ENCODE results near the gene TINAG. TPM values are rescaled to one million over a fixed set of nuclear protein-coding genes. Genes with fewer than 3 reads are reported as not detected.
A peak's percentile ranks its signal among the peaks of the same experiment; 100 is the strongest.

Gene TINAG
- total and polyA plus RNA-seq, 2 donors (not counting 1 experiment from before 2014, with no cell fraction given), result not detected

DNA sequence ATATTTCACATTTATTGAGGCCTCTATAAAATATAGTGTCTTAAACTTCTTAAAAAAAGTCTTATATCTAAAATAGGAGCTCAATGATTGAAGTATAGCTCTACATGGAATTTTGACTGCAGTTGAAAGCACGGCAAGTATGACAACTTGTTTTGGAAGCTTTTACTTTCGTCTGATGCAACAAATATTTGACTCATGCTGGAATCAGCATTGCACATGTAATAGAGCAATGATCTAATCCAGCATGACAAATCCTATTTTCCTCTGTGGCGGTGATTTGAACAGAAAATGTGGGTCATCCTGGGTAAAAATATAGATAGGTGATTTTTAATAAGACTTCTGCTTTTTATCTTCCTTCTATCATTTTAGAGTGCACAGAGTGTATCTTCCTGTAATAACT is 111.6 kb downstream of the TINAG start:
- H3K9me3 ChIP-seq (ENCODE audit: control insufficient read depth, insufficient read depth, low read depth, low read length), result no peaks in the 10 kb centered on the region
- no peak overlapping the region for H3K27ac ChIP-seq (ENCODE audit: insufficient read depth, low read length)
- peak overlapping the region; percentile 37 for H3K4me2 ChIP-seq (ENCODE audit: extremely low read depth, insufficient read depth, low read length)
- DNase-seq (ENCODE audit: low read depth in 2 of 2), result peak; percentile 93 to 94
- no peaks in the 10 kb centered on the region for H3K79me2 ChIP-seq (ENCODE audit: control insufficient read depth, insufficient read depth, low read length)
- H3K9ac ChIP-seq (ENCODE audit: insufficient read depth, low read length), result no peak overlapping the region
- H3K36me3 ChIP-seq (ENCODE audit: control insufficient read depth, insufficient read depth, low read length), result no peaks in the 10 kb centered on the region
- no peak for TF ChIP-seq EZH2 (IDR thresholded peaks at IDR 0.05; ENCODE audit: low read length, missing control alignments)
- TF ChIP-seq, protein P1, sequence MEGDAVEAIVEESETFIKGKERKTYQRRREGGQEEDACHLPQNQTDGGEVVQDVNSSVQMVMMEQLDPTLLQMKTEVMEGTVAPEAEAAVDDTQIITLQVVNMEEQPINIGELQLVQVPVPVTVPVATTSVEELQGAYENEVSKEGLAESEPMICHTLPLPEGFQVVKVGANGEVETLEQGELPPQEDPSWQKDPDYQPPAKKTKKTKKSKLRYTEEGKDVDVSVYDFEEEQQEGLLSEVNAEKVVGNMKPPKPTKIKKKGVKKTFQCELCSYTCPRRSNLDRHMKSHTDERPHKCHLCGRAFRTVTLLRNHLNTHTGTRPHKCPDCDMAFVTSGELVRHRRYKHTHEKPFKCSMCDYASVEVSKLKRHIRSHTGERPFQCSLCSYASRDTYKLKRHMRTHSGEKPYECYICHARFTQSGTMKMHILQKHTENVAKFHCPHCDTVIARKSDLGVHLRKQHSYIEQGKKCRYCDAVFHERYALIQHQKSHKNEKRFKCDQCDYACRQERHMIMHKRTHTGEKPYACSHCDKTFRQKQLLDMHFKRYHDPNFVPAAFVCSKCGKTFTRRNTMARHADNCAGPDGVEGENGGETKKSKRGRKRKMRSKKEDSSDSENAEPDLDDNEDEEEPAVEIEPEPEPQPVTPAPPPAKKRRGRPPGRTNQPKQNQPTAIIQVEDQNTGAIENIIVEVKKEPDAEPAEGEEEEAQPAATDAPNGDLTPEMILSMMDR (conservative IDR thresholded peaks at IDR 0.05 in 1 of 2, IDR thresholded peaks at IDR 0.05 in 1 of 2; ENCODE audit: low read depth in 1 of 2, low read length in 2 of 2), result no peak
- no peaks in the 10 kb centered on the region for H3K27me3 ChIP-seq (ENCODE audit: control insufficient read depth, insufficient read depth, low read length)
- H3K4me3 ChIP-seq (replicated peaks in 1 of 4; ENCODE audit: control extremely low read depth in 1 of 4, insufficient read depth in 1 of 4, low read depth in 3 of 4, low read length in 4 of 4), result no peak overlapping the region
- peaks cover 4% of the 10 kb centered on the region for H3K4me1 ChIP-seq (ENCODE audit: control insufficient read depth, extremely low read depth, insufficient read depth, low read length)
- no peaks in the 10 kb centered on the region for H4K20me1 ChIP-seq (ENCODE audit: control insufficient read depth, extremely low read depth, insufficient read depth, low read length)
- no peak overlapping the region for H2AFZ ChIP-seq (ENCODE audit: low read length)

DNA sequence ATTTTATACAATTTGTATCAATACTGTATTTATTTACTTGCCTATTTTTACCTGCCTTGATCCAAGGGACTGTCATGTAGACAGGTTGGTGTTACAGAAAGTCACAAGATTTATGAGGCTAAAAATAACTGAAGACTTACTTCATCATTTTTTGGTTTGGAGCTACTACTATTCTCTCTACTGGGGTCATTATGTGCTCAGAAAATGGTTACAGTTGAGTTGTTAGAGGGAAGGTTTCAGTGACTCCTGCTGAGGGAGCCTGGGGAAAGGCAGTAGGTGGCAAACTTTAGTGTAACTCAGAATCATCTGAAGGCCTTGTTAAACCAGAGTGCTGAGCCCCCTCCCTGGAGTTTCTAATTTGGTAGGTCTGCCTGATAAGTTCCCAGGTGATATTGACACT is 118.8 kb downstream of the TINAG start:
- H3K79me2 ChIP-seq (ENCODE audit: control insufficient read depth, insufficient read depth, low read length), result no peaks in the 10 kb centered on the region
- H3K4me1 ChIP-seq (ENCODE audit: control insufficient read depth, extremely low read depth, insufficient read depth, low read length), result no peaks in the 10 kb centered on the region
- no peak overlapping the region for H3K9ac ChIP-seq (ENCODE audit: insufficient read depth, low read length)
- H3K36me3 ChIP-seq (ENCODE audit: control insufficient read depth, insufficient read depth, low read length), result no peaks in the 10 kb centered on the region
- H3K4me2 ChIP-seq (ENCODE audit: extremely low read depth, insufficient read depth, low read length), result no peak overlapping the region
- H2AFZ ChIP-seq (ENCODE audit: low read length), result no peak overlapping the region
- no peak overlapping the region for H3K27ac ChIP-seq (ENCODE audit: insufficient read depth, low read length)
- DNase-seq (ENCODE audit: low read depth in 2 of 2), result no peak
- no peaks in the 10 kb centered on the region for H4K20me1 ChIP-seq (ENCODE audit: control insufficient read depth, extremely low read depth, insufficient read depth, low read length)
- no peaks in the 10 kb centered on the region for H3K27me3 ChIP-seq (ENCODE audit: control insufficient read depth, insufficient read depth, low read length)
- no peaks in the 10 kb centered on the region for H3K9me3 ChIP-seq (ENCODE audit: control insufficient read depth, insufficient read depth, low read depth, low read length)
- H3K4me3 ChIP-seq (replicated peaks in 1 of 4; ENCODE audit: control extremely low read depth in 1 of 4, insufficient read depth in 1 of 4, low read depth in 3 of 4, low read length in 4 of 4), result no peak overlapping the region
- TF ChIP-seq EZH2 (IDR thresholded peaks at IDR 0.05; ENCODE audit: low read length, missing control alignments), result no peak
- TF ChIP-seq, protein P1 (conservative IDR thresholded peaks at IDR 0.05 in 1 of 2, IDR thresholded peaks at IDR 0.05 in 1 of 2; ENCODE audit: low read depth in 1 of 2, low read length in 2 of 2), result no peak

DNA sequence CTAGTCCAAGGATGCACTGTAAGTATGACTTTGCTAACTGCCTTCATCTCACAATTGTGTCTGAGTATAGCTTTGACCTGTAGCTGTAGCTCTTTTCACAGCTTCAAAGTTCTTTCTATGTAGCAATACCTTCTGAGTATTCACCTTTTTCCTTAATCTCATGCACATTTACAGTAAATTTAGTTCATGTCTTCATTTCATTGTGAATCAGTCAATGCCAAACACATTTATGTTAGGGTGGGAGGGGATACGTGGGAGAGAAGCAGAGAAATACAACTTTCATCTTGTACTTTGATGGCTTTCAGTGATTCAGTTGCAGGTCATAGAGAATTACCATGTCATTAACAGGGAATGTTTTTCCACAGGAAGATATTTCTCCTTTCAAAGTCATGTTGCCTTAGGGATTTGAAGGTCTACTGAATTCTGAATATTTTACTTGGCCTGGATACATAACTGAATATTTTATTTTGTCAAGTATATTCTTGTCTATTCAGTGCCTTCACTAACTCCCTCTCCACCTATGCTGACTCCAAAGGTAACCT is 119.2 kb downstream of the TINAG start:
- DNase-seq (ENCODE audit: low read depth in 2 of 2), result peak in 1 of 2 donors; percentile 39
- H3K79me2 ChIP-seq (ENCODE audit: control insufficient read depth, insufficient read depth, low read length), result no peaks in the 10 kb centered on the region
- H2AFZ ChIP-seq (ENCODE audit: low read length), result no peak overlapping the region
- no peaks in the 10 kb centered on the region for H3K27me3 ChIP-seq (ENCODE audit: control insufficient read depth, insufficient read depth, low read length)
- H3K9ac ChIP-seq (ENCODE audit: insufficient read depth, low read length), result no peak overlapping the region
- no peaks in the 10 kb centered on the region for H3K36me3 ChIP-seq (ENCODE audit: control insufficient read depth, insufficient read depth, low read length)
- no peak overlapping the region for H3K4me2 ChIP-seq (ENCODE audit: extremely low read depth, insufficient read depth, low read length)
- no peak overlapping the region for H3K27ac ChIP-seq (ENCODE audit: insufficient read depth, low read length)
- H3K9me3 ChIP-seq (ENCODE audit: control insufficient read depth, insufficient read depth, low read depth, low read length), result no peaks in the 10 kb centered on the region
- TF ChIP-seq EZH2 (IDR thresholded peaks at IDR 0.05; ENCODE audit: low read length, missing control alignments), result no peak
- TF ChIP-seq, protein P1 (conservative IDR thresholded peaks at IDR 0.05 in 1 of 2, IDR thresholded peaks at IDR 0.05 in 1 of 2; ENCODE audit: low read depth in 1 of 2, low read length in 2 of 2), result no peak
- H3K4me3 ChIP-seq (replicated peaks in 1 of 4; ENCODE audit: control extremely low read depth in 1 of 4, insufficient read depth in 1 of 4, low read depth in 3 of 4, low read length in 4 of 4), result no peak overlapping the region
- H3K4me1 ChIP-seq (ENCODE audit: control insufficient read depth, extremely low read depth, insufficient read depth, low read length), result no peaks in the 10 kb centered on the region
- no peaks in the 10 kb centered on the region for H4K20me1 ChIP-seq (ENCODE audit: control insufficient read depth, extremely low read depth, insufficient read depth, low read length)
